Measurements from ENCODE around the gene CEPT1. TPM values are rescaled to one million over a fixed set of nuclear protein-coding genes. Genes with fewer than 3 reads are reported as not detected.

The CEPT1 gene
- total and polyA plus RNA-seq, 10 of the 15 experiments (the other 5 are each of a cell fraction or from before 2014, with no cell fraction given): 29.4 to 77.9 (median 54.8) TPM

GRCh38 chr1:111099289-111099688 lies 40.7 kb upstream of the CEPT1 start (continued):
- TF ChIP-seq E2F8 (IDR thresholded peaks at IDR 0.05; ENCODE audit: low read depth, partially characterized antibody) (no peak), RCOR1 (conservative IDR thresholded peaks at IDR 0.05; ENCODE audit: low read depth, low read length) (no peak), ATF2 (IDR thresholded peaks at IDR 0.05; ENCODE audit: low read length) (no peak), PRDM15 (CRISPR knock-in tag; IDR thresholded peaks at IDR 0.05) (no peak), PAX5 (IDR thresholded peaks at IDR 0.05; ENCODE audit: borderline replicate concordance, low read depth, low read length) (no peak), GABPA (IDR thresholded peaks at IDR 0.05; ENCODE audit: low read depth) (no peak), ZNF384 (IDR thresholded peaks at IDR 0.05; ENCODE audit: borderline replicate concordance, low read depth, low read length) (no peak), CEBPB (IDR thresholded peaks at IDR 0.05; ENCODE audit: borderline replicate concordance in 1 of 2, low read depth in 2 of 2, low read length in 2 of 2) (no peak), SIN3A (IDR thresholded peaks at IDR 0.05; ENCODE audit: low read depth, low read length) (no peak)

All from GM12878 (cell line).